Measurements from ENCODE around the gene GPR31. TPM values are rescaled to one million over a fixed set of nuclear protein-coding genes. Genes with fewer than 3 reads are reported as not detected.
"Not testable (repeated sequence)": the region's sequence is repeated elsewhere in the genome, so short reads cannot be mapped to it uniquely, and the experiment has no call there.

Gene GPR31
- polyA plus RNA-seq (ENCODE audit: insufficient read length), result not detected
- long read RNA-seq, donor 1, result 0 reads
- long read RNA-seq, donor 2, result 0 reads
- long read RNA-seq, donor 3, partial matches to known transcripts, result 0 of 1 reads
- long read RNA-seq, donor 3, other reads (novel, unspliced or antisense), result 0 of 1 reads
- long read RNA-seq, donor 4, result 0 reads
- long read RNA-seq, donor 5, result 0 reads
- long read RNA-seq, donor 6, result 0 reads
- long read RNA-seq, donor 7, result 0 reads
- long read RNA-seq, donor 8, result 0 reads

GRCh38 chr6:167157863-167158262, at the start of gene GPR31:
Gene GPR31, minus strand, starts transcription at chr6:167157980. Its CDS starts 149 bp downstream, at chr6:167157831.
- no peak for DNase-seq

- DNase-seq, result no peak
Measured at GRCh38 chr6:167207527-167207926, 49.7 kb upstream of the GPR31 start.

DNA sequence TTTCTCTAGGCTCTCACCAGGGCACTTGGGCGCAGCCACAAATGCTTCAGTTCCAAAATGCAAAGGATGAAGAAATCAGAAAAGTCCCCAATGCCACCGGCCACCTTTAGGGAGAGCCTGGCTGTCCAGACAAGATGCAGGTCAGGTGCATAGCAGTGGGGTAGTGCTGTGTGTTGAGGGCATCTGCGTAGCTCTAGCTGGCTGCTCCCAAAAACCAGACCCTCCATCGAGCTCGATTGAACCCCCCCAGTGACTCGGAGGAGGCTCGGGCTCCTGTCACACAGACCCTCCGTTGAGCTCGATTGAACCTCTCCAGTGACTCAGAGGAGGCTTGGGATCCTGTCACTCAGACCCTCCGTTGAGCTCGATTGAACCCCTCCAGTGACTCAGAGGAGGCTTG, 47.5 kb upstream of the GPR31 start:
- DNase-seq, result not testable (repeated sequence)

- not testable (repeated sequence) for DNase-seq
Measured at GRCh38 chr6:167204059-167204348, 46.2 kb upstream of the GPR31 start.

DNA sequence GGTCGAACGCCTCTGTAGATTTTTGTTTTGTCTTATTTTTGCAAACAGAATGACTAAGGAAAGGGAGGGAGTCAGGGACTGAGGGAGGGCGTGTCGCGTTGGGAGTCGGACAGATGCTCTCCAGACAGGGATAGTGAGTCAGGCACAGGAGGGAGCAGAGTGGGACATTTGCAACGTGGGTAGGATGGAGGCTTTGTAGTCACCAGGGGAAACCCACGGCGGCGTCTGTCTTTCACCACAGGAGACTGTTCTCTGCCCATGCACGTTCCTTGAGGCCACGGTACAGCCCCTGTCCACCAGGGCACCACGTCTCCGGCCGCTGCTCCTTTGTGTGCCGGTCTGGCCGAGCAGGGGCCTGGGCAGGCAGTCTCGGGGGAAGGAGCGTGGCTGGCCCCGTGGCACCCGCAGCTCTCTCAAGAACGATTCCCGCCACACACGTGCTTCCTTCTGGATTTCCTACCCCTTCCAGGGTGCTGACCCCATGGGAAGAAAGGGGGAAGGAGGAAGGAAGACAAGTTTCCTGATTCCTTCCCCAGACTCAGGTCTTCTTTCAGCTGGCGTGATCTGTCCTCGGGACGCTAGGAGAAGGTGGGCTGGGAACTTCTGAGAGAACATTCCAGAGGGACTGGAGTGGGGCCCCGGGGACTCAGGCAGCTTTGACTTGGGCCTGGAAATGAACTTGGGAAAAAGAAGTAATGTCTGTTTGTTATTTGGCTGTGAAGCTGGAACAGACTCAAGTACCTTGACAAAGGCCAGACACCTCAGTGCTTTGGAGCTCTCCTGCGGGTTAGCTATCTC, 45.7 kb upstream of the GPR31 start:
- not testable (repeated sequence) for DNase-seq

DNA sequence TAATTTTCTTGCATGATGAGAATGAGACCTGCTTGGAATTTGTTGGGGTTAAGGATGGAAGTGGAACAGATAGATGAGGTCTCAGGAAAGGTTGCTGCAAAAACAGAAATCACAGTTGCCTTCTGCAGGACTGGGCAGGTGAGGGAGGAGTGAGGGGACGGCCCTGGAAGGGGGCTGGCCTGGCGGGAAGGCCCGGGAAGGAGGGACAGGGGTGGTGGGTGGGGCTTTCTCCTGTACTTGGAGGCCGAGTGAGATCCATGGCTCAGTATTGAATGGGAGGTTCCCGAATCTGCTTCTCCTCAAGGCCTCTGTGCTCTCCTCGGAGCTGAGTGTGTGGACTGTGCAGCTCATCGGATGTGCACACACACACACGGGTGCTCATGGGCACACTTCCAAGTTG, 44.8 kb upstream of the GPR31 start:
- not testable (repeated sequence) for DNase-seq

- DNase-seq, result no peak
Measured at GRCh38 chr6:167200806-167201205, 43.0 kb upstream of the GPR31 start.

- not testable (repeated sequence) for DNase-seq
Measured at GRCh38 chr6:167195941-167196610, 38.3 kb upstream of the GPR31 start.

DNA sequence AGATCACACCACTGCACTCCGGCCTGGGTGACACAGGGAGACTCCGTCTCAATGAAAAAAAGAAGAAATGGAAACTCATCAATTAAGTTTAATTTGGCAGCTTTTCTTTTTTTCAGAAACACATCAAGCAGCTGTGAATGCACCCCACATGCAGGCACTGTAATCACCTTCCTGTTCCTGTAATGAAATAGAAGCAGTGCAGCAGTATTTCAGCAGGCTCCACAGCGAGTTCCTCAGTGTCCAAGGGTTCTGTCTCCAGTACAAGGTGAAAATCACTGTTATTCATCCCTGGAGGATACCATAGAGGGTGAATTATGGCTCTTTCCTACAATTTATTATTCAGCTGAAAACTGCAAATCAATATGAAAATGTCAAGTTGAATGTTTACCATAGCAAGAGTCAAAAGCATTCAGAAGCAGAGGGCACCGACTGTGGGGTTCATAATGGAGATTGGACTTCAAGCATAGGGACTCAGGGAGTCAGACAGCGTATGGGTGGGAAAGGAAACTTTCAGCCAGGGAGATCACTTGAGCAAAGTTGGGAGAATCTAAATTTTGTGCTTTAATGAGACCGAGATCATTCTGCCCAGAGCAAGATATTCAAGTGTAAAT, 35.8 kb upstream of the GPR31 start:
- not testable (repeated sequence) for DNase-seq

DNA sequence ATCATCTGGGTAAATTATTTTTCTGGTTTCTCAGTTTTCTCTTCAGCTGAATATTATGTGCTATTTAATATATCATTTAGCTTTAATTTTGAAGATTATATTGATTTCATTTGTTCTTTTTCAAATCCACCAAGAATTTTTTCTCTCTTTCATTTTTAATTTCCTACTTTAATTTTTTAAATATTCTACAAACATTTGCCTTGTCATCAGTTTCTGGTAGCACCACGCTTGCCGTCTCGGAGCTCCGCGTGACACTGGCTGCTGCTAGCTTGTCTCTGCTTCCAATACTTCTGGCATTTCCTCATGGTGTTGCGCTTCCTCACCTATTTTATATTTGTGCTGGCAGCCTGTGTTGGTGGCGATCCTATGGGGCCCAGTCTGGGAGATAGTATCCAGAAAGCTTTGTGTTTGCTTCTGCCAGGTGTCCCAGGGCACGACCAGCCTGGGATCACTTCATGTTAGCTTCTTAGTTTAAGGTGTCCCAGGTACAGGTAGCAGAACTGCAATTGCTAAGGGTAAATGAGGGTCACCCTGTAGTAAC, 33.3 kb upstream of the GPR31 start:
- DNase-seq, result not testable (repeated sequence)

DNA sequence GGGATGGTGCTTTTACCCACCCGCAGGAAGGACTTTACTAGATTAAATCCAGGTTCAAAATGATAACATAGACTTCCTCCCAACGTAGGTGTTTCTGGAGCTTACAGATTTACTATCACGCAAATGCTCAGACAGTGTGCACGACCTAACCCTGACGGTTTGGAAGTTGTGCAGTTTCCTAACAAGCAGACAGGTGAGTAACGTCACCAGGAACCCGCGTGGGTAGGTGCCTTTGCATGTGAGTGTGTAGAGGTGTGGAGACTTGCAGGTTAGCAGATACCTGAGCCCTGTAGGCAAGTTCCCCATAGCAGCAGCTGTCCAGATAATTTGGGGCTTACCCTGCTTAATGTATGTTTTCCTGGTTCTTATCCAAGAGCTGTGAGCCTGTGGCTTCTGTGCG, 29.5 kb upstream of the GPR31 start:
- not testable (repeated sequence) for DNase-seq

GRCh38 chr6:167185101-167185500, 27.3 kb upstream of the GPR31 start:
- not testable (repeated sequence) for DNase-seq

DNA sequence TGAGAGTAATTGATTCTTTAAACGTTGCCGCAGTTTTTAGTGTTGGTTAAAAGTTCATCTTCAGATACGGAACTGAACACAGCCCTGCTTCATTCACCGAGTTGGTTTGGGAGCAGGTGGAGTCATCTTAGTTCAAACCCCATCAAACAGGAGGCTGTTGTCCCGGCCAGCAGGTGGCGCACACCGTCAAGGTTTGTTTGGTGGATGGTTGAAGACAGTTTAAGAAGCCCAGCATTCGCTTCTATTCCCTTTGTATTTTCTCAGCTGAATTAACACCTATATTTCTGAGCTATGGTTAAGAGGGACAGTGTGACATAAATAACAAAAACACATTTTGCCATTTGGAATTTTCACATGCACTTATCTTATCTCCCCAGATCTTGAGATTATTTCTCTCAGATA, 25.1 kb upstream of the GPR31 start:
- DNase-seq, result not testable (repeated sequence)

- DNase-seq, result not testable (repeated sequence)
Measured at GRCh38 chr6:167181351-167181750, 23.6 kb upstream of the GPR31 start.

GRCh38 chr6:167180086-167180485, 22.3 kb upstream of the GPR31 start:
- not testable (repeated sequence) for DNase-seq

DNA sequence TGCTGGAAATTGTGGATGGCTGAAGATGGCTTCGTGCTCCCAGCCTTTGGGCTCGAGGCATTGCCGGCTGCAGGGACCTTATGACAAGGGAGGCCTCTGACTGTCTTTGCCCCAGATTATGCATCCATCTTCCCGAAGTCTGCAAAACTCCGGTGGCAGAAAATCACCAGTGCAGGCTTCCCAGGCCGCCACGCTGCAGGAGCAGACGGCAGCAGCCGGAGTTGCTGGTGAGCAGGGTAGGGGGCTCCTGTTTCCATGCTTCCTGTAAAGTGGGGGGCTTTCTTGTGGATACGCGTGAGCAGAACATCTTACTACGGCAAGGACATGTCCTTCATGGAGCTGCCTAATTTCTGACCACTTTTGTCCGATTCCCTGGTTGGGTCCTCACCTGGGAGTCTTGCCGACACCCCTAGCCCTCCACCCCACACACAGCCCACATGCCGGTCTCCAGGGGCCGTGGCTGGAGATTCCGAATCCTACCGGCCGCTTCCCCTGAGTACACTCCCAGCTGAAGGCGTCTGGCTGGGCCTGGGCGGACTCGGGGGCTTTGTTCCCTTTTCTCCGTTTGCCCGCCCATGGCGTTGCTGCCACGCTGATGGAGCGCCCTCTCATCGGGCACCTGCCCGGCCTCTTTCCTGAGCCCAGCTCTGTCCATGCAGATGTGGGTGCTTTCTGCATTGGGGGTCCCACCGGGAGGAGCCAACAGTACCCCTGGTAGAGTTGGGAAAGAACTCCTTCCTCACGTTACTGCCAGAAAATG, 21.3 kb upstream of the GPR31 start:
- DNase-seq, result not testable (repeated sequence)

GRCh38 chr6:167177271-167177670, 19.5 kb upstream of the GPR31 start:
- DNase-seq, result not testable (repeated sequence)

GRCh38 chr6:167172011-167172410, 14.2 kb upstream of the GPR31 start:
- not testable (repeated sequence) for DNase-seq

GRCh38 chr6:167171300-167171699, 13.5 kb upstream of the GPR31 start:
- DNase-seq, result not testable (repeated sequence)

GRCh38 chr6:167169867-167170266, 12.1 kb upstream of the GPR31 start:
- not testable (repeated sequence) for DNase-seq

GRCh38 chr6:167168296-167168695, 10.5 kb upstream of the GPR31 start:
- not testable (repeated sequence) for DNase-seq
